ENCODE measurements around the gene NCAPD2.

GRCh38 chr12:6460751-6461371, 33.0 kb upstream of the NCAPD2 start:
- TF ChIP-seq CTCF (IDR thresholded peaks at IDR 0.05; ENCODE audit: insufficient read depth, low read length): no peak
- no peak for TF ChIP-seq REST (IDR thresholded peaks at IDR 0.05; ENCODE audit: insufficient replicate concordance, low read depth)

Measured in HL-60 (cell line).